GM23248 (cell line): ENCODE data around the gene PDLIM5.

Experiments
- EZH2 ChIP-seq: fragments of 200-600 bp; sonication (generic); IDR thresholded peaks from 2 replicates; pipeline ENCODE4 v1.6.1; 2018; ENCODE audit warnings: antibody characterized with exemption, mild to moderate bottlenecking; ENCODE audit not compliant: insufficient read depth, poor library complexity, severe bottlenecking
- EZH2phosphoT487 ChIP-seq: fragments of 200-600 bp; sonication (generic); IDR thresholded peaks from 2 replicates; pipeline ENCODE4 v1.6.1; 2018; ENCODE audit warnings: antibody characterized with exemption, moderate library complexity, mild to moderate bottlenecking, low read depth; ENCODE audit not compliant: insufficient read depth

DNA sequence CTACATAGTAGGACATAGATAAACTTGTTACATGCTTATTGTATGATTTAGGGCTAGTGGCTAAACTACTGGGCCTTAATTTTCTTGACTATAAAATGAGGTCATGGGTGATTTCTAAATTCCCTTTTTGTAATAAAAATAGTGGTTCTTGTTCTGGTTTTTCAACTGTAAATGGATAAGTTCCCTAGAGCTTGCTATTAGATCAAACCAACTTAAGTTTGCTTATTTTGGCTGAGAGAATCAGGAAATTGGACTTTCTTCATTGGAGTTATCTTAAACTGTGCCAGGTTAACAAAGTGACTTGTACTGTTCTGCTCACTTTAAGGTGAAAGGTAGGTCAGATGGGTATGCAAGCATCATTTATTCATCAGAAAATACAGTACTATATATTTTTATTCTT is 78.3 kb downstream of the PDLIM5 start:
- TF ChIP-seq EZH2 (no peak), EZH2phosphoT487 (no peak)
